DOHH2 (cell line): Measurements from ENCODE around the gene CDH22.

ENCODE experiments used
- H3F3A ChIP-seq: fragments of 200-600 bp; sonication (generic), shearing (Covaris generic); 2 replicates; pipeline ENCODE4 v1.6.0; 2016; ENCODE audit warnings: antibody characterized with exemption, mild to moderate bottlenecking; ENCODE audit not compliant: control insufficient read depth, insufficient read depth
- H3K27ac ChIP-seq: fragments of 200-600 bp; sonication (generic); 2 replicates; pipeline ENCODE4 v1.5.1; 2014; ENCODE audit warnings: low read depth, mild to moderate bottlenecking, low read length, moderate library complexity
- H3K27me3 ChIP-seq: fragments of 200-600 bp; sonication (generic); 2 replicates; pipeline ENCODE4 v1.6.1; 2014; ENCODE audit warnings: mild to moderate bottlenecking, low read length, mixed read lengths; ENCODE audit not compliant: control insufficient read depth
- H3K36me3 ChIP-seq: fragments of 200-600 bp; sonication (generic); 2 replicates; pipeline ENCODE4 v1.6.1; 2014; ENCODE audit warnings: mild to moderate bottlenecking, low read length, moderate library complexity, mixed read lengths; ENCODE audit not compliant: control insufficient read depth
- H3K4me1 ChIP-seq: fragments of 200-600 bp; sonication (generic); 2 replicates; pipeline ENCODE4 v1.6.1; 2014; ENCODE audit warnings: mild to moderate bottlenecking, low read length, mixed read lengths; ENCODE audit not compliant: control insufficient read depth
- H3K4me2 ChIP-seq: fragments of 200-600 bp; sonication (generic); 2 replicates; pipeline ENCODE4 v1.6.0; 2014; ENCODE audit warnings: mild to moderate bottlenecking, low read length, moderate library complexity
- H3K4me3 ChIP-seq: fragments of 200-600 bp; sonication (generic); 2 replicates; pipeline ENCODE4 v1.5.1; 2014; ENCODE audit warnings: mild to moderate bottlenecking, low read length, mixed read lengths
- H3K79me2 ChIP-seq: fragments of 200-600 bp; sonication (generic); 2 replicates; pipeline ENCODE4 v1.6.1; 2014; ENCODE audit warnings: mild to moderate bottlenecking, low read length, mixed read lengths; ENCODE audit not compliant: control insufficient read depth
- H3K9me2 ChIP-seq: fragments of 200-600 bp; sonication (generic); replicated peaks from 2 replicates; pipeline ENCODE4 v1.6.1; 2014; ENCODE audit warnings: mild to moderate bottlenecking, low read length, mixed read lengths; ENCODE audit not compliant: control insufficient read depth
- H3K9me3 ChIP-seq: fragments of 200-600 bp; sonication (generic); 2 replicates; pipeline ENCODE4 v1.6.1; 2014; ENCODE audit warnings: antibody characterized with exemption, low read length, mixed read lengths; ENCODE audit not compliant: control insufficient read depth, insufficient read depth
- H4K20me1 ChIP-seq: fragments of 200-600 bp; sonication (generic); 2 replicates; pipeline ENCODE4 v1.6.0; 2014; ENCODE audit warnings: low read depth, mild to moderate bottlenecking, antibody characterized with exemption, low read length, moderate library complexity; ENCODE audit not compliant: control insufficient read depth, insufficient read depth
- EZH2phosphoT487 ChIP-seq: fragments of 200-600 bp; sonication (generic); IDR thresholded peaks from 2 replicates; pipeline ENCODE4 v1.6.1; 2017; ENCODE audit warnings: borderline replicate concordance, mild to moderate bottlenecking, antibody characterized with exemption, low read length, moderate library complexity, mixed read lengths
- TF ChIP-seq, protein P1 (sequence below): fragments of 200-600 bp; sonication (generic); IDR thresholded peaks from one replicate; pipeline ENCODE4 v1.5.1; 2014; ENCODE audit warnings: antibody characterized with exemption, mild to moderate bottlenecking, low read depth, low read length; ENCODE audit not compliant: poor library complexity, severe bottlenecking

The CDH22 gene

DNA sequence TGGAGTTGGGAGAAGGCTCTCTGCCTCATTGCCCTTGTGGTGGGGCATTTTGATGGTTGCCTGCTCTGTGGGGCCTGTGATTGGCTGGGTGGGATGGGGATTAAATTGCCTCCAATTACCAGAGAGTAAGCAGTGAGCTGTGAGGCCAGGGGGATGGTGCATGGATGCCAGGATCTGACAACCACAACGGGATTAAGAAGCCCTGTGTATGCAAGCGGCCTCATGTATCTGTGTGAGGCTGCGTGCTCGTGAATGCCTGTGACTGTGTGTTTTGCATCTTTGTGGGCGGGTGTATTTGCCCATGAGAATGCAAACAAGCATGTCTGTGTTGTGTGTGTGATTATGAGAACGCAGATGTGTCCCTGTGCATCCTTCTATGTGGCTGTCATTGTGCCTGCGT, 144.0 kb downstream of the CDH22 start:
- H3K4me2 ChIP-seq, result no peak overlapping the region
- H3K36me3 ChIP-seq, result no peaks in the 10 kb centered on the region
- H3K27me3 ChIP-seq, result peaks cover 35% of the 10 kb centered on the region
- no peaks in the 10 kb centered on the region for H3K9me3 ChIP-seq
- H3K9me2 ChIP-seq, result no peaks in the 10 kb centered on the region
- no peaks in the 10 kb centered on the region for H3K79me2 ChIP-seq
- no peak overlapping the region for H3K27ac ChIP-seq
- H3K4me3 ChIP-seq, result no peak overlapping the region
- no peak for TF ChIP-seq EZH2phosphoT487
- TF ChIP-seq, protein P1, sequence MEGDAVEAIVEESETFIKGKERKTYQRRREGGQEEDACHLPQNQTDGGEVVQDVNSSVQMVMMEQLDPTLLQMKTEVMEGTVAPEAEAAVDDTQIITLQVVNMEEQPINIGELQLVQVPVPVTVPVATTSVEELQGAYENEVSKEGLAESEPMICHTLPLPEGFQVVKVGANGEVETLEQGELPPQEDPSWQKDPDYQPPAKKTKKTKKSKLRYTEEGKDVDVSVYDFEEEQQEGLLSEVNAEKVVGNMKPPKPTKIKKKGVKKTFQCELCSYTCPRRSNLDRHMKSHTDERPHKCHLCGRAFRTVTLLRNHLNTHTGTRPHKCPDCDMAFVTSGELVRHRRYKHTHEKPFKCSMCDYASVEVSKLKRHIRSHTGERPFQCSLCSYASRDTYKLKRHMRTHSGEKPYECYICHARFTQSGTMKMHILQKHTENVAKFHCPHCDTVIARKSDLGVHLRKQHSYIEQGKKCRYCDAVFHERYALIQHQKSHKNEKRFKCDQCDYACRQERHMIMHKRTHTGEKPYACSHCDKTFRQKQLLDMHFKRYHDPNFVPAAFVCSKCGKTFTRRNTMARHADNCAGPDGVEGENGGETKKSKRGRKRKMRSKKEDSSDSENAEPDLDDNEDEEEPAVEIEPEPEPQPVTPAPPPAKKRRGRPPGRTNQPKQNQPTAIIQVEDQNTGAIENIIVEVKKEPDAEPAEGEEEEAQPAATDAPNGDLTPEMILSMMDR, result no peak
- H4K20me1 ChIP-seq, result no peaks in the 10 kb centered on the region
- no peaks in the 10 kb centered on the region for H3K4me1 ChIP-seq
- H3F3A ChIP-seq, result no peaks in the 10 kb centered on the region

DNA sequence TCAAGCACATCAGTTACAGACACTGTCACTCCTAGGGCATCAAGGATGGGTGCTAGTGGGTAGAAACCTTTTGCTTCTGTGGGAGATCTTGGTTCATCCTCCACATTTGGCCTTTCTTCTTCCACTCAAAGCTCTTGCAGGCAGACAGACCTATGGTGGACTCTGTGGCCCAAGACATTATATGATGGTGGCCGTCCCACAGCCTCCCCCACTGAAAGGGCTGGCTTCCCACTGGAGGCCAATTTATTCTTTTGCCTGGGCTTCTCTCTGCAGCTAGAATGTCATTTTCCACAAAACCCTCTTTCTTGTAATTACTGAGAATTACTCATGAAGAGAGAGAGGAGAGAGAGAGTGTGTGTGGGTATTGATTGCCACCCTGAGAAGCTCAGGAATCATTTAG, 146.4 kb downstream of the CDH22 start:
- H3K9me2 ChIP-seq, result no peaks in the 10 kb centered on the region
- H3K79me2 ChIP-seq, result no peaks in the 10 kb centered on the region
- H3K36me3 ChIP-seq, result no peaks in the 10 kb centered on the region
- no peaks in the 10 kb centered on the region for H3K9me3 ChIP-seq
- no peak for TF ChIP-seq EZH2phosphoT487
- TF ChIP-seq, protein P1, result no peak
- H3K27ac ChIP-seq, result no peak overlapping the region
- H3F3A ChIP-seq, result no peaks in the 10 kb centered on the region
- H4K20me1 ChIP-seq, result no peaks in the 10 kb centered on the region
- peaks cover 38% of the 10 kb centered on the region for H3K27me3 ChIP-seq
- H3K4me2 ChIP-seq, result no peak overlapping the region
- no peak overlapping the region for H3K4me3 ChIP-seq
- H3K4me1 ChIP-seq, result no peaks in the 10 kb centered on the region

DNA sequence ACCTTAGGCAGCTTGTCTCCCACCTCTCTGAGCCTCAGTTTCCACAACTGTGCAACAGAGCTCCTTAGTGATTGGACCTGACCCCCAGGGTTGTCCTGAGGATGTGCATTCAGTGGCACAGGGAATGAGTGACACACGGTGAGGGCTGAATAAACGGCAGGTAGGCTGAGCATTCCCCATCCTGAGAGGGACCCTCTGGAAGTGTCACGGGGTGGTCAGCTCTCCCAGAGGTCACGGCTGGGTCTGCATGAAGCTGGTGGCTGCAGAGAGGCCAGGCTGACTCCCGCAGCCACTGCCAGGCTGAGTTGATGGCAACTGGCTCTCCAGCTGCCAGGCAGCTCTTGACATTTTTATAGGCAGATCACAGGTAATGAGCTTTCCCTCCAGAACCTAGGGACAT, 147.6 kb downstream of the CDH22 start:
- H3F3A ChIP-seq, result no peaks in the 10 kb centered on the region
- H3K9me3 ChIP-seq, result no peaks in the 10 kb centered on the region
- no peaks in the 10 kb centered on the region for H3K79me2 ChIP-seq
- H3K4me2 ChIP-seq, result no peak overlapping the region
- peaks cover 35% of the 10 kb centered on the region for H3K27me3 ChIP-seq
- no peak overlapping the region for H3K27ac ChIP-seq
- no peaks in the 10 kb centered on the region for H3K4me1 ChIP-seq
- H4K20me1 ChIP-seq, result no peaks in the 10 kb centered on the region
- no peaks in the 10 kb centered on the region for H3K36me3 ChIP-seq
- H3K4me3 ChIP-seq, result no peak overlapping the region
- H3K9me2 ChIP-seq, result no peaks in the 10 kb centered on the region
- no peak for TF ChIP-seq EZH2phosphoT487
- TF ChIP-seq, protein P1, result no peak
